Right lobe of liver (tissue), 6 donors: ENCODE data around the gene ZMPSTE24. TPM values are rescaled to one million over a fixed set of nuclear protein-coding genes. Genes with fewer than 3 reads are reported as not detected.

ENCODE experiments used
- ATAC-seq, 4 donors: fragments of 200-7000 bp; cut with Tn5 transposase; one replicate each; pipeline ENCODE4 v1.9.1; 2020; ENCODE audit warnings: mild to moderate bottlenecking in 4 of 4, moderate library complexity in 4 of 4
- DNase-seq, 3 donors: peaks; one replicate each; pipeline ENCODE4 v3.0.0-alpha.2; 2020
- H3K27ac ChIP-seq, 3 donors: fragments of 200-600 bp; one replicate each; pipeline ENCODE4 v1.8.0; 2022
- H3K27me3 ChIP-seq, 2 donors: fragments of 200-600 bp; one replicate each; pipeline ENCODE4 v1.8.0; 2022
- H3K36me3 ChIP-seq, 4 donors: fragments of 200-600 bp; sonication (generic) in 1 of 4; one replicate each; pipeline versions ENCODE4 v1.5.1 to v1.8.0; 2017 to 2022; ENCODE audit warnings: control low read depth in 1 of 4
- H3K4me1 ChIP-seq, 4 donors: fragments of 200-600 bp; sonication (generic) in 1 of 4; one replicate each; pipeline versions ENCODE4 v1.5.1 to v1.8.0; 2017 to 2022; ENCODE audit warnings: control low read depth in 1 of 4
- H3K4me3 ChIP-seq, 3 donors: fragments of 200-600 bp; one replicate each; pipeline ENCODE4 v1.8.0; 2022
- H3K9me3 ChIP-seq, 4 donors: fragments of 200-600 bp; sonication (generic) in 1 of 4; one replicate each; pipeline versions ENCODE4 v1.5.1 to v1.8.0; 2017 to 2022; ENCODE audit warnings: control low read depth in 1 of 4
- CTCF ChIP-seq, 4 donors: fragments of 200-600 bp in 3 of 4; fragments of 450-650 bp in 1 of 4; IDR thresholded peaks; one replicate each; pipeline versions ENCODE4 v1.5.1 to v1.8.0; 2016 to 2022; ENCODE audit warnings: antibody characterized with exemption in 4 of 4, mild to moderate bottlenecking in 2 of 4
- POLR2A ChIP-seq: fragments of 450-650 bp; IDR thresholded peaks from one replicate; pipeline ENCODE4 v1.6.1; 2017; ENCODE audit warnings: antibody characterized with exemption, mild to moderate bottlenecking
- WGBS: methylation state at CpG from one replicate; pipeline ENCODE4 v1.1.6; 2018; ENCODE audit warnings: low coverage, low lambda C conversion rate; ENCODE audit not compliant: insufficient coverage; ENCODE audit errors: missing lambda C conversion rate; 5-methylcytosine and 5-hydroxymethylcytosine counted together
- intact Hi-C, 2 donors: fragments of 100-400 bp; cut with DNase I; formaldehyde crosslinking; loops; one replicate each; pipeline versions ENCODE4 v1.11.2 to v1.14.1; 2022
- total RNA-seq, 6 experiments: library from RNA; depleted of rRNA in 2 of 6; stranded (reverse); fragments of >200 nt in 2 of 6; fragmentation: NEBNext Ultra II Directional in 3 of 6; extraction: Animal tissue kit (Norgen Biotek cat#: 25700) in 3 of 6; gene quantifications; one replicate each; pipeline versions ENCODE4 v1.1.0 to v1.2.4, GENCODE V29; 2016 to 2023
- donor health status: DM: no; HTN: yes; CAD: no.
- donor health status: DM: no; HTN: no; CAD: no.
- donor health status: DM: no; HTN: no; CAD: no.
- donor health status: DM: no; HTN: yes; CAD: no.
- donor health status: DM: no; HTN: yes; CAD: no.

Gene ZMPSTE24
- total RNA-seq, 6 experiments from 2014 or later, result 21.1 to 36.9 (median 27.5) TPM

GRCh38 chr1:40313329-40313957, 55.4 kb downstream of the ZMPSTE24 start:
- intact Hi-C loops, result loop anchor here (10.0 kb wide), 1 partner anchor 169 kb away; no protein-coding TSS in a partner anchor
- Histone ChIP-seq H3K36me3 (no peaks in the 10 kb centered on the region), H3K27ac (no peak overlapping the region), H3K4me1 (peaks cover 0 to 13% (median 0%) of the 10 kb centered on the region in 4 donors), H3K4me3 (no peak overlapping the region), H3K9me3 (no peaks in the 10 kb centered on the region), H3K27me3 (peaks cover 0 to 14% of the 10 kb centered on the region in 2 donors)
- no peak for DNase-seq
- ATAC-seq, result no peak
- WGBS, result 90% methylated on average over 5 of the region's 5 CpGs
- TF ChIP-seq POLR2A (no peak), CTCF (IDR thresholded peaks at IDR 0.05) (no peak)

GRCh38 chr1:40313958-40314720, 56.1 kb downstream of the ZMPSTE24 start:
- intact Hi-C loops, result loop anchor here (10.0 kb wide), 1 partner anchor 169 kb away; no protein-coding TSS in a partner anchor

GRCh38 chr1:40314721-40315238, 56.7 kb downstream of the ZMPSTE24 start:
- H3K4me3 ChIP-seq, result peak overlapping the region in 2 of 3 donors; percentile 35 to 48
- H3K9me3 ChIP-seq, result no peaks in the 10 kb centered on the region
- H3K36me3 ChIP-seq, result no peaks in the 10 kb centered on the region
- intact Hi-C loops, result loop anchor here (10.0 kb wide), 1 partner anchor 170 kb away; no protein-coding TSS in a partner anchor
- DNase-seq, result no peak
- 39% methylated on average over 8 of the region's 13 CpGs for WGBS
- TF ChIP-seq CTCF (IDR thresholded peaks at IDR 0.05), result no peak
- TF ChIP-seq POLR2A, result no peak
- peaks cover 0 to 14% of the 10 kb centered on the region in 2 donors for H3K27me3 ChIP-seq
- peaks cover 0 to 13% (median 0%) of the 10 kb centered on the region in 4 donors for H3K4me1 ChIP-seq
- H3K27ac ChIP-seq, result no peak overlapping the region
- no peak for ATAC-seq

More at GRCh38 chr1:40313958-40314720, 56.1 kb downstream of the ZMPSTE24 start:
- peaks cover 0 to 14% of the 10 kb centered on the region in 2 donors for H3K27me3 ChIP-seq
- H3K4me3 ChIP-seq, result no peak overlapping the region
- DNase-seq (no peak), ATAC-seq (no peak)
- peaks cover 0 to 13% (median 0%) of the 10 kb centered on the region in 4 donors for H3K4me1 ChIP-seq
- no peaks in the 10 kb centered on the region for H3K36me3 ChIP-seq
- TF ChIP-seq POLR2A (no peak), CTCF (IDR thresholded peaks at IDR 0.05) (no peak)
- H3K9me3 ChIP-seq, result no peaks in the 10 kb centered on the region
- 79% methylated on average over 2 of the region's 9 CpGs for WGBS
- no peak overlapping the region for H3K27ac ChIP-seq

- TF ChIP-seq CTCF (IDR thresholded peaks at IDR 0.05) (peak; percentile 78 to 95 (median 81)), POLR2A (no peak)
- Histone ChIP-seq H3K36me3 (no peaks in the 10 kb centered on the region), H3K9me3 (no peaks in the 10 kb centered on the region), H3K27ac (no peak overlapping the region), H3K27me3 (peaks cover 0 to 14% of the 10 kb centered on the region in 2 donors), H3K4me1 (peaks cover 0 to 13% (median 0%) of the 10 kb centered on the region in 4 donors), H3K4me3 (peak overlapping the region; percentile 29 to 48 (median 35))
- ATAC-seq (peak; percentile 86 to 95 (median 90)), DNase-seq (peak; percentile 76 to 85 (median 79))
- WGBS, result 4% methylated on average over 11 of the region's 42 CpGs
- intact Hi-C loops, result loop anchor here (10.0 kb wide), 1 partner anchor 171 kb away; no protein-coding TSS in a partner anchor
These were observed 57.3 kb downstream of the ZMPSTE24 start for GRCh38 chr1:40315239-40315794.
